ENCODE measurements around the gene MIX23. TPM values are rescaled to one million over a fixed set of nuclear protein-coding genes. Genes with fewer than 3 reads are reported as not detected.
"Not testable (repeated sequence)": the region's sequence is repeated elsewhere in the genome, so short reads cannot be mapped to it uniquely, and the experiment has no call there.

MIX23 gene
- total RNA-seq, 4 donors from 2014 or later, result 6.4 to 21.6 (median 12.7) TPM

- intact Hi-C loops (cut with DNase I), result no loop called here
- DNase-seq (ENCODE audit: extremely low spot score), result no peak
- Histone ChIP-seq H3K4me1 (no peaks in the 10 kb centered on the region), H3K27ac (replicated peaks in 1 of 4) (no peak overlapping the region), H3K9me3 (no peaks in the 10 kb centered on the region), H3K27me3 (no peaks in the 10 kb centered on the region), H3K36me3 (peaks cover 11 to 88% (median 68%) of the 10 kb centered on the region in 4 donors), H3K4me3 (no peak overlapping the region)
- TF ChIP-seq CTCF (IDR thresholded peaks at IDR 0.05) (no peak), POLR2AphosphoS5 (IDR thresholded peaks at IDR 0.05) (no peak), EP300 (IDR thresholded peaks at IDR 0.05) (no peak), POLR2A (IDR thresholded peaks at IDR 0.05; ENCODE audit: low read depth) (no peak)
- 93% methylated on average over 5 of the region's 5 CpGs for WGBS
These were observed 16.7 kb downstream of the MIX23 start for GRCh38 chr3:122366379-122366749.

- H3K27ac ChIP-seq (replicated peaks in 1 of 4); DNase-seq (ENCODE audit: extremely low spot score); H3K4me3 ChIP-seq; H3K4me1 ChIP-seq; H3K27me3 ChIP-seq; H3K9me3 ChIP-seq; intact Hi-C loops (cut with DNase I): not testable (repeated sequence)
- H3K36me3 ChIP-seq, result peaks cover 11 to 88% (median 72%) of the 10 kb centered on the region in 4 donors
- 95% methylated on average over 10 of the region's 10 CpGs for WGBS
These were observed 17.3 kb downstream of the MIX23 start for GRCh38 chr3:122365582-122366378.

GRCh38 chr3:122365073-122365472 is 18.0 kb downstream of the MIX23 start:
- Histone ChIP-seq H3K27ac (replicated peaks in 1 of 4) (no peak overlapping the region), H3K27me3 (no peaks in the 10 kb centered on the region), H3K4me1 (no peaks in the 10 kb centered on the region), H3K9me3 (no peaks in the 10 kb centered on the region), H3K4me3 (no peak overlapping the region), H3K36me3 (peaks cover 11 to 88% (median 67%) of the 10 kb centered on the region in 4 donors)
- intact Hi-C loops (cut with DNase I), result no loop called here
- WGBS, result 83% methylated on average over 1 of the region's 1 CpG
- no peak for DNase-seq (ENCODE audit: extremely low spot score)
- no peak for TF ChIP-seq EP300 (IDR thresholded peaks at IDR 0.05)
- TF ChIP-seq POLR2A (IDR thresholded peaks at IDR 0.05; ENCODE audit: low read depth), result no peak
- no peak for TF ChIP-seq POLR2AphosphoS5 (IDR thresholded peaks at IDR 0.05)
- TF ChIP-seq CTCF (IDR thresholded peaks at IDR 0.05), result no peak

- H3K27ac ChIP-seq (replicated peaks in 1 of 4), result no peak overlapping the region
- peaks cover 11 to 83% (median 61%) of the 10 kb centered on the region in 4 donors for H3K36me3 ChIP-seq
- intact Hi-C loops (cut with DNase I), result no loop called here
- no peak overlapping the region for H3K4me3 ChIP-seq
- no peaks in the 10 kb centered on the region for H3K4me1 ChIP-seq
- no peak for DNase-seq (ENCODE audit: extremely low spot score)
- no peaks in the 10 kb centered on the region for H3K27me3 ChIP-seq
- TF ChIP-seq CTCF (IDR thresholded peaks at IDR 0.05) (no peak), EP300 (IDR thresholded peaks at IDR 0.05) (no peak), POLR2A (IDR thresholded peaks at IDR 0.05; ENCODE audit: low read depth) (no peak), POLR2AphosphoS5 (IDR thresholded peaks at IDR 0.05) (no peak)
- 91% methylated on average over 2 of the region's 2 CpGs for WGBS
- no peaks in the 10 kb centered on the region for H3K9me3 ChIP-seq
These were observed 18.5 kb downstream of the MIX23 start for GRCh38 chr3:122364490-122364889.

GRCh38 chr3:122362026-122362425 is 21.0 kb downstream of the MIX23 start:
- intact Hi-C loops (cut with DNase I), result no loop called here
- Histone ChIP-seq H3K4me3 (no peak overlapping the region), H3K27ac (replicated peaks in 1 of 4) (no peak overlapping the region), H3K9me3 (no peaks in the 10 kb centered on the region), H3K4me1 (no peaks in the 10 kb centered on the region), H3K27me3 (no peaks in the 10 kb centered on the region), H3K36me3 (peaks cover 6 to 82% (median 60%) of the 10 kb centered on the region in 4 donors)
- WGBS, result 94% methylated on average over 2 of the region's 2 CpGs
- no peak for DNase-seq (ENCODE audit: extremely low spot score)
- TF ChIP-seq CTCF (IDR thresholded peaks at IDR 0.05) (no peak), EP300 (IDR thresholded peaks at IDR 0.05) (no peak), POLR2A (IDR thresholded peaks at IDR 0.05; ENCODE audit: low read depth) (no peak), POLR2AphosphoS5 (IDR thresholded peaks at IDR 0.05) (no peak)

Data from esophagus muscularis mucosa (tissue), 4 donors.